K562 (cell line): ENCODE measurements around the gene SRPK2. TPM values are rescaled to one million over a fixed set of nuclear protein-coding genes. Genes with fewer than 3 reads are reported as not detected.

ENCODE experiments used
- ATAC-seq: fragments of 200-7000 bp; cut with Tn5 transposase; 3 replicates; pipeline ENCODE4 v1.9.1; 2020; ENCODE audit warnings: moderate library complexity
- BruUV-seq: library from RNA; stranded (reverse); fragments of 400-500 nt; replicated peaks from 2 replicates; lab custom pipeline; 2021; lab: Mats Ljungman, UMichigan
- CTCF ChIA-PET: fragments of 300-600 bp; formaldehyde crosslinking; extraction: SDS; loops from one replicate; lab custom pipeline; 2021; ENCODE audit warnings: low intra/inter-chr PET ratio; lab: Yijun Ruan, JAX
- POLR2A ChIA-PET: fragments of 300-600, 350-650 bp; sonication (Branson Sonifier 250); formaldehyde crosslinking; extraction: SDS; loops from one replicate; lab custom pipeline; 2021; ENCODE audit warnings: antibody characterized with exemption, inconsistent platforms; lab: Yijun Ruan, JAX
- DNase-seq, 4 experiments: peaks; one replicate each; pipeline versions ENCODE4 v3.0.0 to v3.0.0-alpha.2; 2011 to 2018; ENCODE audit warnings: low spot score in 3 of 4, mixed read lengths in 3 of 4; ENCODE audit errors: extremely low read depth in 1 of 4
- FAIRE-seq: peaks from 2 replicates; lab custom pipeline; 2011; peaks lifted over from hg19 to GRCh38; lab: Jason Lieb, UNC
- H2AFZ ChIP-seq: 2 replicates; pipeline ENCODE4 v1.6.0; 2011; ENCODE audit warnings: low read depth, low read length, control low read depth, inconsistent platforms
- H3K27ac ChIP-seq: fragments of 200-600 bp; 3 replicates; pipeline ENCODE4 v1.8.0; 2011; ENCODE audit warnings: low read depth, mild to moderate bottlenecking, control low read depth, inconsistent platforms, low read length, moderate library complexity, mixed read lengths; ENCODE audit errors: extremely low read depth
- H3K27me3 ChIP-seq, 2 experiments: fragments of 300-600 bp in 1 of 2; 2 replicates in 1 of 2; 3 replicates in 1 of 2; pipeline versions ENCODE4 v1.6.0 to v1.8.0; 2011; ENCODE audit warnings: inconsistent platforms in 2 of 2, low read length in 2 of 2, mild to moderate bottlenecking in 1 of 2, mixed read lengths in 1 of 2, moderate library complexity in 1 of 2; ENCODE audit not compliant: control insufficient read depth in 2 of 2, insufficient read depth in 2 of 2
- H3K36me3 ChIP-seq: fragments of 300-600 bp; 3 replicates; pipeline ENCODE4 v1.8.0; 2011; ENCODE audit warnings: mild to moderate bottlenecking, low read length, inconsistent platforms; ENCODE audit not compliant: control insufficient read depth, insufficient read depth
- H3K4me1 ChIP-seq, 2 experiments: fragments of 200-600 bp in 1 of 2; replicated peaks in 1 of 2; 2 replicates in 1 of 2; 3 replicates in 1 of 2; pipeline versions ENCODE4 v1.5.1 to v1.8.0; 2011; ENCODE audit warnings: inconsistent platforms in 2 of 2, low read length in 2 of 2, mild to moderate bottlenecking in 1 of 2, mixed read lengths in 1 of 2, moderate library complexity in 1 of 2; ENCODE audit not compliant: control insufficient read depth in 2 of 2, insufficient read depth in 2 of 2
- H3K4me2 ChIP-seq: 2 replicates; pipeline ENCODE4 v1.6.1; 2011; ENCODE audit warnings: low read length, control low read depth, inconsistent platforms, mixed read lengths; ENCODE audit not compliant: insufficient read depth
- H3K4me3 ChIP-seq: fragments of 200-600 bp; sonication (generic), shearing (Covaris generic); 2 replicates; pipeline ENCODE4 v1.5.1; 2016; ENCODE audit warnings: control low read depth, inconsistent platforms
- H3K79me2 ChIP-seq: fragments of 200-600 bp; 3 replicates; pipeline ENCODE4 v1.8.0; 2011; ENCODE audit warnings: low read length, inconsistent platforms; ENCODE audit not compliant: control insufficient read depth, insufficient read depth
- H3K9ac ChIP-seq, 2 experiments: 2 replicates each; pipeline versions ENCODE4 v1.6.0 to v1.6.1; 2011; ENCODE audit warnings: low read depth in 2 of 2, low read length in 2 of 2, control low read depth in 1 of 2, inconsistent platforms in 1 of 2, mild to moderate bottlenecking in 1 of 2, mixed read lengths in 1 of 2; ENCODE audit not compliant: insufficient read depth in 1 of 2
- H3K9me1 ChIP-seq: one replicate; pipeline ENCODE4 v1.6.0; 2011; ENCODE audit warnings: inconsistent platforms, mild to moderate bottlenecking, low read length, moderate library complexity; ENCODE audit not compliant: control insufficient read depth, insufficient read depth
- H3K9me3 ChIP-seq: replicated peaks from 2 replicates; pipeline ENCODE4 v1.5.1; 2011; ENCODE audit warnings: low read depth, low read length, inconsistent platforms; ENCODE audit not compliant: control insufficient read depth, insufficient read depth
- H4K20me1 ChIP-seq: replicated peaks from 2 replicates; pipeline ENCODE4 v1.6.1; 2011; ENCODE audit warnings: low read length, inconsistent platforms, mixed read lengths; ENCODE audit not compliant: control insufficient read depth, insufficient read depth
- CEBPZ ChIP-seq: fragments of 150-350 bp; IDR thresholded peaks from 2 replicates; pipeline ENCODE4 v1.6.1; 2014; ENCODE audit warnings: low read depth, mild to moderate bottlenecking, low read length, borderline replicate concordance
- E4F1 ChIP-seq: fragments of 250-450 bp; sonication (Bioruptor Pico); IDR thresholded peaks from 2 replicates; pipeline ENCODE4 v1.5.0; 2021; ENCODE audit warnings: mild to moderate bottlenecking, borderline replicate concordance
- RBM22 ChIP-seq: fragments of 200-400 bp; formaldehyde crosslinking; IDR thresholded peaks from 2 replicates; pipeline ENCODE4 v1.6.1; 2018; ENCODE audit warnings: low read length, low read depth; ENCODE audit not compliant: poor library complexity, severe bottlenecking
- RUNX1 ChIP-seq: sonication (generic); IDR thresholded peaks from 2 replicates; pipeline ENCODE4 v1.6.1; 2016; ENCODE audit warnings: antibody characterized with exemption, low read depth
- TOE1 ChIP-seq, 2 experiments: fragments of 450-650 bp in 1 of 2; sonication (generic) in 1 of 2; formaldehyde crosslinking in 1 of 2; IDR thresholded peaks; 2 replicates each; pipeline versions ENCODE4 v1.7.1 to v1.8.0; 2016 to 2022; ENCODE audit warnings: borderline replicate concordance in 2 of 2, mild to moderate bottlenecking in 2 of 2, antibody characterized with exemption in 1 of 2, inconsistent platforms in 1 of 2, low read depth in 1 of 2, missing genetic modification reagents in 1 of 2, moderate library complexity in 1 of 2
- ZBTB11 ChIP-seq, 3 experiments: fragments of 200-800 bp in 1 of 3; fragments of 250-450 bp in 1 of 3; fragments of 450-650 bp in 1 of 3; sonication (Bioruptor Pico) in 1 of 3; sonication (Bioruptor generic) in 1 of 3; formaldehyde crosslinking in 1 of 3; IDR thresholded peaks; 2 replicates each; pipeline versions ENCODE4 v1.6.1 to v1.8.0; 2016 to 2022; ENCODE audit warnings: mild to moderate bottlenecking in 2 of 3, missing genetic modification characterization in 2 of 3, missing compliant biosample characterization in 1 of 3, moderate library complexity in 1 of 3
- ZBTB8A ChIP-seq: fragments of 450-650 bp; IDR thresholded peaks from 2 replicates; pipeline ENCODE4 v1.6.1; 2018; ENCODE audit warnings: mild to moderate bottlenecking, moderate library complexity; ENCODE audit not compliant: partially characterized antibody
- WGBS: fragments of 100-300 bp; shearing (Covaris generic); methylation state at CpG from one replicate; pipeline ENCODE4 v1.1.6; 2016; ENCODE audit warnings: low coverage, mixed read lengths; ENCODE audit not compliant: insufficient coverage; ENCODE audit errors: missing lambda C conversion rate; 5-methylcytosine and 5-hydroxymethylcytosine counted together
- in situ Hi-C: fragments of 300-500 bp; cut with MboI; formaldehyde crosslinking; loops from 4 replicates; pipeline ENCODE4 v1.15.0; 2018; ENCODE audit warnings: inconsistent platforms, mixed read lengths
- intact Hi-C: fragments of 100-400 bp; cut with micrococcal nuclease; formaldehyde crosslinking; loops from 2 replicates; pipeline ENCODE4 v1.14.2; 2022
- polyA plus RNA-seq, 8 experiments: library from polyadenylated mRNA; depleted of rRNA in 4 of 8; stranded (reverse) in 5 of 8; unstranded in 3 of 8; fragments of >200 nt; fragmentation: Nextera tagmentation in 2 of 8; fragmentation: Illumina TruSeq in 1 of 8; extraction: Ambion mirVana in 2 of 8; extraction: Trizol in 1 of 8; gene quantifications; 2 replicates each; pipeline versions ENCODE4 v1.2.1 to v1.2.3, GENCODE V29; 2011 to 2014; ENCODE audit warnings: inconsistent platforms in 1 of 8, missing spikeins in 1 of 8
- total RNA-seq, 7 experiments: library from RNA; depleted of rRNA in 6 of 7; stranded (reverse); fragments of >200 nt in 6 of 7; fragmentation: Illumina TruSeq in 2 of 7; extraction: Trizol in 2 of 7; gene quantifications; 2 replicates each; pipeline versions ENCODE4 v1.2.1 to v1.2.3, GENCODE V29; 2011 to 2021; ENCODE audit warnings: low replicate concordance in 1 of 7

SRPK2 gene
- total and polyA plus RNA-seq, 9 of the 15 experiments (the other 6 are each of a cell fraction or from before 2014, with no cell fraction given), result 21.5 to 44.7 (median 33.3) TPM

GRCh38 chr7:105105579-105105978 lies 283.1 kb downstream of the SRPK2 start:
- Histone ChIP-seq H2AFZ (no peak overlapping the region), H3K9me3 (no peaks in the 10 kb centered on the region), H3K36me3 (peaks cover 93% of the 10 kb centered on the region), H3K27ac (no peak overlapping the region; the same call in 2 of the 3 replicates), H3K4me3 (no peak overlapping the region), H3K79me2 (no peaks in the 10 kb centered on the region), H3K4me1 (no peaks in the 10 kb centered on the region), H4K20me1 (no peaks in the 10 kb centered on the region), H3K27me3 (no peaks in the 10 kb centered on the region), H3K9me1 (no peaks in the 10 kb centered on the region), H3K4me2 (no peak overlapping the region), H3K9ac (no peak overlapping the region)
- ATAC-seq (no peak), FAIRE-seq (no peak), DNase-seq (no peak)
- in situ Hi-C loops (no loop called here), intact Hi-C loops (loop anchor here (5.0 kb wide), 1 partner anchor 123 kb away; no protein-coding TSS in a partner anchor)
- ChIA-PET CTCF (no interaction called here), POLR2A (interaction anchor here (0.6 to 2.0 kb wide), 4 partner anchors 11 to 78 kb away, joined by 3 to 5 read pairs (median 4); no protein-coding TSS in a partner anchor)
- TF ChIP-seq E4F1 (CRISPR knock-in tag), result no peak
- TF ChIP-seq TOE1 (IDR thresholded peaks at IDR 0.05; ENCODE audit: borderline replicate concordance), result no peak
- TF ChIP-seq TOE1 (CRISPR knock-in tag; IDR thresholded peaks at IDR 0.05; ENCODE audit: borderline replicate concordance, low read depth), result no peak
- no peak for TF ChIP-seq ZBTB11 (CRISPR knock-in tag; IDR thresholded peaks at IDR 0.05)
- no peak for TF ChIP-seq CEBPZ
- no peak for TF ChIP-seq RUNX1
- TF ChIP-seq RBM22, result peak; percentile 17
- no peak for TF ChIP-seq ZBTB8A
- 94% methylated on average over 2 of the region's 2 CpGs for WGBS
- BruUV-seq, result no TSS peak
